Omental fat pad (tissue), 4 donors: Measurements from ENCODE around the gene HLTF. TPM values are rescaled to one million over a fixed set of nuclear protein-coding genes. Genes with fewer than 3 reads are reported as not detected.

Experiments
- ATAC-seq: fragments of 150-250 bp; one replicate; pipeline ENCODE4 v1.9.1; 2016; ENCODE audit warnings: mild to moderate bottlenecking, moderate library complexity; ENCODE audit not compliant: low FRiP score
- DNase-seq: peaks from one replicate; pipeline ENCODE4 v3.0.0-alpha.2; 2019; ENCODE audit warnings: low spot score
- CTCF ChIP-seq, 3 donors: fragments of 450-650 bp; IDR thresholded peaks; one replicate each; pipeline ENCODE4 v1.5.1; 2016 to 2017; ENCODE audit warnings: antibody characterized with exemption in 3 of 3, mild to moderate bottlenecking in 3 of 3, moderate library complexity in 2 of 3
- total RNA-seq, 4 donors: library from RNA; depleted of rRNA; stranded (reverse); fragments of >200 nt; gene quantifications; one replicate each; pipeline ENCODE4 v1.1.0, GENCODE V29; 2016

Gene HLTF
- total RNA-seq, 4 donors from 2014 or later, result 10.2 to 20.5 (median 18.3) TPM

GRCh38 chr3:149013726-149014125 is 72.6 kb downstream of the HLTF start:
- ATAC-seq (no peak), DNase-seq (no peak)
- TF ChIP-seq CTCF (IDR thresholded peaks at IDR 0.05), result no peak

GRCh38 chr3:149011676-149012075 is 74.7 kb downstream of the HLTF start:
- DNase-seq, result no peak
- ATAC-seq, result no peak
- TF ChIP-seq CTCF (IDR thresholded peaks at IDR 0.05), result no peak

- ATAC-seq (no peak), DNase-seq (no peak)
- TF ChIP-seq CTCF (IDR thresholded peaks at IDR 0.05), result no peak
Measured at GRCh38 chr3:149010966-149011365, 75.4 kb downstream of the HLTF start.

GRCh38 chr3:149010504-149010951 is 75.8 kb downstream of the HLTF start:
- TF ChIP-seq CTCF (IDR thresholded peaks at IDR 0.05), result no peak
- DNase-seq (no peak), ATAC-seq (no peak)

- DNase-seq, result no peak
- no peak for TF ChIP-seq CTCF (IDR thresholded peaks at IDR 0.05)
- no peak for ATAC-seq
Measured at GRCh38 chr3:149009732-149010131, 76.6 kb downstream of the HLTF start.

- ATAC-seq, result no peak
- TF ChIP-seq CTCF (IDR thresholded peaks at IDR 0.05), result no peak
- no peak for DNase-seq
Measured at GRCh38 chr3:149007567-149008257, 78.6 kb downstream of the HLTF start.

GRCh38 chr3:149005416-149005815 is 80.9 kb downstream of the HLTF start:
- TF ChIP-seq CTCF (IDR thresholded peaks at IDR 0.05), result no peak
- DNase-seq, result no peak
- ATAC-seq, result no peak
